T-cell (primary cell): ENCODE results near the gene PSORS1C1. TPM values are rescaled to one million over a fixed set of nuclear protein-coding genes. Genes with fewer than 3 reads are reported as not detected.

Source experiments
- ATAC-seq, 4 experiments: fragments of 200-7000 bp in 3 of 4; fragments of 150-1000 bp in 1 of 4; cut with Tn5 transposase; replicated peaks in 1 of 4; 1 replicate in 3 of 4; 2 replicates in 1 of 4; pipeline ENCODE4 v1.10.0; 2021; ENCODE audit warnings: moderate library complexity in 3 of 4, mild to moderate bottlenecking in 2 of 4, moderate number of reproducible peaks in 1 of 4
- CTCF ChIA-PET, 2 donors: fragments of 300-600 bp; sonication (Branson Sonifier 250); formaldehyde crosslinking; loops; one replicate each; lab custom pipeline; 2022; ENCODE audit warnings: antibody characterized with exemption in 2 of 2; lab: Charles Lee
- POLR2A ChIA-PET, 2 donors: fragments of 300-600 bp; sonication (Branson Sonifier 250); formaldehyde crosslinking; loops; one replicate each; lab custom pipeline; 2022; ENCODE audit warnings: antibody characterized with exemption in 2 of 2; lab: Charles Lee
- DNase-seq, 35 experiments: peaks; one replicate each; pipeline versions ENCODE4 v3.0.0 to v3.0.0-alpha.2; 2013 to 2023
- H3K27ac ChIP-seq: one replicate; pipeline ENCODE4 v1.5.1; 2013; ENCODE audit warnings: low read length
- H3K27me3 ChIP-seq, 2 experiments: replicated peaks in 1 of 2; 1 replicate in 1 of 2; 2 replicates in 1 of 2; pipeline versions ENCODE4 v1.6.1 to v1.7.0; 2013; ENCODE audit warnings: low read length in 1 of 2, mixed read lengths in 1 of 2; ENCODE audit not compliant: control insufficient read depth in 2 of 2, insufficient read depth in 2 of 2; ENCODE audit errors: extremely low read depth in 1 of 2
- H3K36me3 ChIP-seq, 2 donors: 1 replicate in 1 of 2; 2 replicates in 1 of 2; pipeline versions ENCODE4 v1.6.1 to v1.7.0; 2013; ENCODE audit warnings: low read length in 1 of 2; ENCODE audit not compliant: control insufficient read depth in 2 of 2, insufficient read depth in 1 of 2; ENCODE audit errors: extremely low read depth in 1 of 2
- H3K4me1 ChIP-seq, 2 experiments: 1 replicate in 1 of 2; 2 replicates in 1 of 2; pipeline versions ENCODE4 v1.6.1 to v1.7.0; 2013; ENCODE audit warnings: low read length in 2 of 2, mixed read lengths in 1 of 2; ENCODE audit not compliant: insufficient read depth in 2 of 2, control insufficient read depth in 1 of 2; ENCODE audit errors: extremely low read depth in 1 of 2
- H3K4me3 ChIP-seq, 2 donors: 1 replicate in 1 of 2; 2 replicates in 1 of 2; pipeline versions ENCODE4 v1.5.1 to v1.7.0; 2013; ENCODE audit warnings: mild to moderate bottlenecking in 2 of 2, low read length in 1 of 2, moderate library complexity in 1 of 2; ENCODE audit not compliant: control insufficient read depth in 1 of 2; ENCODE audit errors: extremely low read depth in 1 of 2
- H3K9me3 ChIP-seq: 2 replicates; pipeline ENCODE4 v1.7.0; 2013
- H3K27ac Mint-ChIP-seq, 2 donors: one replicate each; pipeline ENCODE4 v1.8.0; 2020 to 2021; ENCODE audit warnings: mild to moderate bottlenecking in 2 of 2, mixed read lengths in 2 of 2
- H3K27me3 Mint-ChIP-seq, 2 donors: one replicate each; pipeline ENCODE4 v1.8.0; 2021 to 2022; ENCODE audit warnings: mixed read lengths in 2 of 2
- H3K36me3 Mint-ChIP-seq: one replicate; pipeline ENCODE4 v1.8.0; 2021; ENCODE audit warnings: mixed read lengths
- H3K4me1 Mint-ChIP-seq, 3 donors: one replicate each; pipeline ENCODE4 v1.8.0; 2020 to 2022; ENCODE audit warnings: mixed read lengths in 3 of 3, mild to moderate bottlenecking in 1 of 3
- H3K4me3 Mint-ChIP-seq, 3 donors: one replicate each; pipeline ENCODE4 v1.8.0; 2020 to 2022; ENCODE audit warnings: mild to moderate bottlenecking in 3 of 3, mixed read lengths in 3 of 3, moderate library complexity in 3 of 3
- H3K9me3 Mint-ChIP-seq, 3 donors: one replicate each; pipeline ENCODE4 v1.8.0; 2020 to 2022; ENCODE audit warnings: mixed read lengths in 3 of 3
- WGBS: methylation state at CpG from one replicate; pipeline ENCODE4 v1.1.5; 2013; ENCODE audit warnings: missing lambda C conversion rate; ENCODE audit not compliant: insufficient coverage; 5-methylcytosine and 5-hydroxymethylcytosine counted together
- total RNA-seq, 35 experiments: library from RNA in 6 of 35; stranded (reverse) in 6 of 35; fragments of 120-200 nt in 1 of 35; gene quantifications; one replicate each; pipeline versions ENCODE4 v1.2.1 to v1.2.4 and lab custom pipeline; 2013 to 2026

Gene PSORS1C1
- total RNA-seq, 5 donors from 2014 or later (not counting 1 experiment from before 2014, with no cell fraction given) = not detected

GRCh38 chr6:31157513-31158139, 43.0 kb downstream of the PSORS1C1 start, which contains the start of gene CCHCR1:
TSS of gene CCHCR1 (minus strand) at chr6:31157802. CDS start at chr6:31157600, 202 bp downstream.
- no peaks in the 10 kb centered on the region for H3K9me3 Mint-ChIP-seq
- H3K4me3 Mint-ChIP-seq = peak within 1 kb of the TSS; percentile 82 to 90 (median 88)
- no peaks in the 10 kb centered on the region for H3K9me3 ChIP-seq
- no peaks in the 10 kb centered on the region for H3K27me3 ChIP-seq
- WGBS = 18% methylated on average over 12 of the region's 14 CpGs
- ChIA-PET POLR2A (no interaction called here), CTCF (interaction anchor here in 1 of 2 donors (0.8 to 1.9 kb wide), 3 partner anchors 39 to 1020 kb away, joined by 3 to 10 read pairs (median 6); no protein-coding TSS in a partner anchor)
- H3K27me3 Mint-ChIP-seq = no peaks in the 10 kb centered on the region
- peaks cover 22% of the 10 kb centered on the region for H3K36me3 Mint-ChIP-seq
- H3K4me1 ChIP-seq = peaks cover 7 to 23% of the 10 kb centered on the region in 2 experiments
- peak in 3 of 4 experiments; percentile 13 to 36 (median 29) for ATAC-seq
- peaks cover 24 to 32% (median 27%) of the 10 kb centered on the region in 3 donors for H3K4me1 Mint-ChIP-seq
- peak within 1 kb of the TSS; percentile 70 to 93 for H3K4me3 ChIP-seq
- no peak for DNase-seq
- peak within 1 kb of the TSS; percentile 77 to 84 for H3K27ac Mint-ChIP-seq
- H3K36me3 ChIP-seq = peaks cover 0 to 3% of the 10 kb centered on the region in 2 donors
- H3K27ac ChIP-seq = peak within 1 kb of the TSS; percentile 77

DNA sequence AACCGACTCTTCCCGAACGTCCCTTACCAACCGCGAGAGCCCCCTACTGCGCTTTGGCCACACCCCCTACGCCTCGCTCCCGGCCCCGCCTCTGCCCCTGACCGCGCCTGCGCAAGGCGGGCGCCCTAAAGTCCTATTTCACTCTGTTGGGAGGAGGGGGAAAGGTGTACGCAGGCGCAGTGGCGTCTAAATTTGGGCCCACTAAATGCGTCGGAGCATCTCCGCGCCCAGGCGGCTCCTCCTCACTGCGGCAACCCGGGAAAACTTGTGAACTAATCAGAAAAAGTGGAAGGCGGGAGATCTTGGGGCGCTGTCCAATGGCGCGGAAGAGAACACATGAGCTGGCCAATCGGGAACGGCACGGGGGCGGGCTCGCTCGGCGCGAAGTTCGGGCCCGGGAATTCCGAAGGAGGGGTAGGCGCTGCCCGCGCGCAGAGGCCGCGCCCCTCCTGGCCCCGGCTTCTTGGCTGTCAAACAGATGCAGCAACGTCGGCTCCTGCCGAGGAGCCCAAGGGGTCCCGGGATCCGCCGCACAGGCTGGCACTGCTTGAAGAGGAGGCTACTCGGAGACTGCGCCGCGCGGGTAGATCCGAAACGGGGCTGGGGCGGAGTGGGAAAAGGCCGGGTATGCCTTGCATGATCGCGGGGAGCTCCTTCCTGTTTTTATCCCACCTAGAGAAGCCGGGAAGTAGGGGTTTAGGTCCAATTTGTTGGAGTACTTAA, 43.7 kb downstream of the PSORS1C1 start, which contains the start of gene TCF19:
Gene TCF19, plus strand, starts transcription at position 450 of the 723 bp plus-strand sequence. CDS start 881 bp downstream, outside the sequence.
- peaks cover 15% of the 10 kb centered on the region for H3K36me3 Mint-ChIP-seq

DNA sequence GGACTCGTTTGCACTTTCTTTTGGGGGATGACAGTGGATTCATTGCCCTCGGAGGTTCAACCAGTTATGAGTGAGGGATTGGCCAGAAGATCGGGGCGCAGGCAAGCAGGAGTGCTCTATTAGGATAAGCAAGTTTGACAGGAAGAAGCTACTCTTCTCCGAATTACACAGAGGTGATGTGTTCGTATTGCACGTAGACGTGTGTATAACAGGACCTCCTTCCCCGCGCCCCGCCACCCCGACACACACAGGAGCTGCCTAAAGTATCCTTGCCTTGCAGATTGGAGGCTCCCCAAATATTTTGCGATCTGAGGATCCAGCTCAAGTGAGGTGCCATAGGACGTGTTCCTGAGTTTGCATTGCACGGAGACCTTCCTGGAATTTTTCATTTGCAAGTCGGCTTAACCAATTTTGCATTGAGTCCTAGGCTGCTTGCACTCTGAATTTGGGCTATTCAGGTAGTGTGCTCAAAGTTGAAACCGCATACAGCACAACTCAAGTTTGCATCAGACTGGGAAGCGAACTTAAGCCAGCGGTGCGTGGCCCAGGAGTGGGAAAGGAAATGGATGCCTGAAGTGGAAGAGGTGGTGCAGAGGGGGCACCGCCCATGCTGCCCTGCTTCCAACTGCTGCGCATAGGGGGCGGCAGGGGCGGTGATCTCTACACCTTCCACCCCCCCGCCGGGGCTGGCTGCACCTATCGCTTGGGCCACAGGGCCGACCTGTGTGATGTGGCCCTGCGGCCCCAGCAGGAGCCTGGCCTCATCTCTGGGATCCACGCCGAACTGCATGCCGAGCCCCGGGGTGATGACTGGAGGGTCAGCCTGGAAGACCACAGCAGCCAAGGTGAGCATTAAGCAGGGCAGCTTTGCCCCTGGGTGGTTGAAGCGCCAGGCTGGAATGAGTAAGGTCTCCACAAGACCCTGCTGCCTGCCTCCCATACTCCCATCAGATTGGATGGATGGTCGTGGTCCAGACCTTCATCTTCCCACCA, 44.6 kb downstream of the PSORS1C1 start:
- no peaks in the 10 kb centered on the region for H3K9me3 Mint-ChIP-seq
- H3K4me1 Mint-ChIP-seq = peaks cover 24 to 32% (median 27%) of the 10 kb centered on the region in 3 donors
- H3K27ac Mint-ChIP-seq = peak overlapping the region; percentile 68 to 84
- peak overlapping the region; percentile 82 to 90 (median 88) for H3K4me3 Mint-ChIP-seq
- peaks cover 15% of the 10 kb centered on the region for H3K36me3 Mint-ChIP-seq
- peak overlapping the region; percentile 70 to 93 for H3K4me3 ChIP-seq
- H3K27ac ChIP-seq = no peak overlapping the region
- H3K27me3 Mint-ChIP-seq = no peaks in the 10 kb centered on the region
- peaks cover 0 to 7% of the 10 kb centered on the region in 2 donors for H3K36me3 ChIP-seq
- peaks cover 7 to 23% of the 10 kb centered on the region in 2 experiments for H3K4me1 ChIP-seq
- WGBS = 25% methylated on average over 21 of the region's 35 CpGs
- H3K9me3 ChIP-seq = no peaks in the 10 kb centered on the region
- no peaks in the 10 kb centered on the region for H3K27me3 ChIP-seq
- ChIA-PET CTCF (interaction anchor here in 1 of 2 donors (0.8 to 1.9 kb wide), 5 partner anchors 11 to 1018 kb away, joined by 3 to 10 read pairs (median 6); no protein-coding TSS in a partner anchor), POLR2A (interaction anchor here in 1 of 2 donors (0.7 kb wide), 1 partner anchor 38 kb away, joined by 3 read pairs; no protein-coding TSS in a partner anchor)
- ATAC-seq (peak in 1 of 4 experiments; percentile 1), DNase-seq (peak in 12 of 35 experiments; percentile 6 to 39 (median 19))

More for the DNA sequence above, 43.7 kb downstream of the PSORS1C1 start, which contains the start of gene TCF19:
- DNase-seq (peak; percentile 97 to 100 (median 98)), ATAC-seq (peak; percentile 93 to 95 (median 95))
- Histone ChIP-seq H3K9me3 (no peaks in the 10 kb centered on the region), H3K4me3 (peak within 1 kb of the TSS; percentile 70 to 93), H3K27me3 (no peaks in the 10 kb centered on the region), H3K36me3 (peaks cover 0 to 7% of the 10 kb centered on the region in 2 donors), H3K4me1 (peaks cover 7 to 23% of the 10 kb centered on the region in 2 experiments), H3K27ac (peak within 1 kb of the TSS; percentile 77)
- ChIA-PET POLR2A (interaction anchor here in 1 of 2 donors (0.7 kb wide), 1 partner anchor 38 kb away, joined by 3 read pairs; no protein-coding TSS in a partner anchor), CTCF (interaction anchor here in 1 of 2 donors (0.8 to 1.9 kb wide), 5 partner anchors 10 to 1019 kb away, joined by 3 to 10 read pairs (median 6); no protein-coding TSS in a partner anchor)
- peaks cover 24 to 32% (median 27%) of the 10 kb centered on the region in 3 donors for H3K4me1 Mint-ChIP-seq
- H3K27me3 Mint-ChIP-seq = no peaks in the 10 kb centered on the region
- no peaks in the 10 kb centered on the region for H3K9me3 Mint-ChIP-seq
- under 1% methylated on average over 50 of the region's 65 CpGs for WGBS
- H3K4me3 Mint-ChIP-seq = peak within 1 kb of the TSS; percentile 82 to 90 (median 88)
- peak within 1 kb of the TSS; percentile 77 to 84 for H3K27ac Mint-ChIP-seq

GRCh38 chr6:31161216-31162126, 46.9 kb downstream of the PSORS1C1 start:
- CTCF ChIA-PET = no interaction called here
- H3K36me3 Mint-ChIP-seq = no peaks in the 10 kb centered on the region
- Histone ChIP-seq H3K4me3 (no peak overlapping the region), H3K36me3 (peaks cover 0 to 5% of the 10 kb centered on the region in 2 donors), H3K4me1 (peaks cover 7 to 23% of the 10 kb centered on the region in 2 experiments), H3K27me3 (no peaks in the 10 kb centered on the region), H3K27ac (no peak overlapping the region), H3K9me3 (no peaks in the 10 kb centered on the region)
- 96% methylated on average over 17 of the region's 19 CpGs for WGBS
- DNase-seq (no peak), ATAC-seq (no peak)
- no peaks in the 10 kb centered on the region for H3K9me3 Mint-ChIP-seq
- POLR2A ChIA-PET = no interaction called here
- peaks cover 24 to 37% (median 27%) of the 10 kb centered on the region in 3 donors for H3K4me1 Mint-ChIP-seq
- H3K4me3 Mint-ChIP-seq = no peak overlapping the region
- H3K27me3 Mint-ChIP-seq = no peaks in the 10 kb centered on the region
- no peak overlapping the region for H3K27ac Mint-ChIP-seq
